SU-DHL-6 (cell line): ENCODE results near the gene PLCL1.

Experiments used
- CTCF ChIP-seq: fragments of 200-600 bp; sonication (generic); IDR thresholded peaks from one replicate; pipeline ENCODE4 v1.5.1; 2017; ENCODE audit warnings: antibody characterized with exemption, mild to moderate bottlenecking, low read length, moderate library complexity; ENCODE audit not compliant: insufficient read depth, poor library complexity, severe bottlenecking
- EZH2phosphoT487 ChIP-seq: fragments of 200-600 bp; sonication (generic), shearing (Covaris generic); conservative IDR thresholded peaks from 2 replicates; pipeline ENCODE4 v1.6.1; 2018; ENCODE audit warnings: mild to moderate bottlenecking, antibody characterized with exemption, low read length, moderate library complexity, mixed read lengths

DNA sequence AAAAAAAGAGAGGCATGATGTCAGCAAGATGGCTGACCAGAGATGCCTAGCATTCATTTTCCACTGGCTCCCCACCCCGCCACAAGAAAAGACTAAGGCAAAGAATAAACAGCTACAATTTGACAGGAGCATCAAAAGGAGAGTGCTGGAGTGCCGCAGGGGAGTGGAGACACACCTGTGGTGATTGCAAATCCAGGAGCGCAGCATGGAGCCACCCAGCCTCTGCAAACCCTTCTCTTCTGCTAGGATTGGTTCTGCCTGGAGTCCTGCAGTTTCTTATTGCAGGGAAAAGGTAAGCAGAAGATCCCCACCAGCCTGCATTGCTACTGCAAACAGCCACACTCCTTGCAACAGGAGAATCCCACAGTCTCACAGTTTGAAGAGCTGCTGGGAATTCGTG, 45.4 kb upstream of the PLCL1 start:
- TF ChIP-seq CTCF (no peak), EZH2phosphoT487 (no peak)
